ENCODE results near the gene UPP2.

The UPP2 gene

DNA sequence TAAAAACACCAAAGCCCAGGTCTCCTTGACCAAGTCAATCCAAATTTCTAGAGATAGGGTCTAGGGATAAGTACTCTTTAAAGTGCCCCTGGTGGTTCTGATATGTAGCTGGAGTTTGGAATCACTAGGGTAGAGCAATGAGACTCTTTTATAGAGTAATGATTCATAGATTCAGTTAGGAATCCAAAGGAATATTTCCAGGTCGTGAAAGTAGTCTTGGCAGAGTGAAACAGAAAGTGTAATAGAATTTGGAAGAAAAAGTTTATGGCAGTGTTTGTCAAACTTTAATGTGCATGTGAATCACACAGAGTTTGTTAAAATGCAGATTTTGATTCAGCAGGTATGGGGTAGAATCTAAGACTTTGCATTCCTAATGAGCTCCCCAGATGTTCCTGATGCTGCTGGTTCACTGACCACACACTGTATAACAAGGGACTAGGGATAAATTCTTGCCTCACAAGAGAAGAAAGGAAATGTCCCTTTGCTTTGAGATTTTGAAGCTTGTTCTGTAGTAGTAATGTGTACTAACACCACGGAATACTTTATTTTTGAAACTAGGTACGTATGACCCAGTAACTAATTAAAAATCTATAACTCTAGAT is 1.8 kb downstream of the UPP2 start:
- no peaks in the 10 kb centered on the region for H3K9me2 ChIP-seq (replicated peaks; ENCODE audit: insufficient read depth, low read length)
- H4K20me1 ChIP-seq (ENCODE audit: low read depth, low read length), result no peaks in the 10 kb centered on the region

DNA sequence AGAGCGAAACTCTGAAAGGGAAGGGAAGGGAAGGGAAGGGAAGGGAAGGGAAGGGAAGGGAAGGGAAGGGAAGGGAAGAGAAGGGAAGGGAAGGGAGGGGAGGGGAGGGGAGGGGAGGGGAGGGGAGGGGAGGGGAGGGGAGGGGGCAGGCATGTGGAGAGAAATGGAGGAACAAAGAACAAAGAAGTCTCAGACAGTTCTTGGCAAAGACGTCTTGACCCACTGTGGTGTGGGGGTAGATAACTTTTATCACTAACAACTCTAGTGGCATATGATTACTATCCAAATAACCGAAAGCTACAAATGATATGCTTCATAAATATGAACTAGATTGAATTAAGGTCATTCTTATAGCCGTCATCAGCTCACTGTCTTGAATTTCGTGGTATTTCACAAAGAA is 3.2 kb downstream of the UPP2 start:
- H3K9me3 ChIP-seq (ENCODE audit: insufficient read depth, low read length), result no peaks in the 10 kb centered on the region
- H3K27ac ChIP-seq (ENCODE audit: low read depth, low read length), result no peak overlapping the region
- no peaks in the 10 kb centered on the region for H4K20me1 ChIP-seq (ENCODE audit: low read depth, low read length)
- H3K9ac ChIP-seq (ENCODE audit: low read length), result no peak overlapping the region
- no peak for TF ChIP-seq EZH2phosphoT487 (conservative IDR thresholded peaks at IDR 0.05; ENCODE audit: low read length)
- TF ChIP-seq, protein P1, sequence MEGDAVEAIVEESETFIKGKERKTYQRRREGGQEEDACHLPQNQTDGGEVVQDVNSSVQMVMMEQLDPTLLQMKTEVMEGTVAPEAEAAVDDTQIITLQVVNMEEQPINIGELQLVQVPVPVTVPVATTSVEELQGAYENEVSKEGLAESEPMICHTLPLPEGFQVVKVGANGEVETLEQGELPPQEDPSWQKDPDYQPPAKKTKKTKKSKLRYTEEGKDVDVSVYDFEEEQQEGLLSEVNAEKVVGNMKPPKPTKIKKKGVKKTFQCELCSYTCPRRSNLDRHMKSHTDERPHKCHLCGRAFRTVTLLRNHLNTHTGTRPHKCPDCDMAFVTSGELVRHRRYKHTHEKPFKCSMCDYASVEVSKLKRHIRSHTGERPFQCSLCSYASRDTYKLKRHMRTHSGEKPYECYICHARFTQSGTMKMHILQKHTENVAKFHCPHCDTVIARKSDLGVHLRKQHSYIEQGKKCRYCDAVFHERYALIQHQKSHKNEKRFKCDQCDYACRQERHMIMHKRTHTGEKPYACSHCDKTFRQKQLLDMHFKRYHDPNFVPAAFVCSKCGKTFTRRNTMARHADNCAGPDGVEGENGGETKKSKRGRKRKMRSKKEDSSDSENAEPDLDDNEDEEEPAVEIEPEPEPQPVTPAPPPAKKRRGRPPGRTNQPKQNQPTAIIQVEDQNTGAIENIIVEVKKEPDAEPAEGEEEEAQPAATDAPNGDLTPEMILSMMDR (IDR thresholded peaks at IDR 0.05; ENCODE audit: insufficient read depth, low read length, poor library complexity, severe bottlenecking), result no peak
- no peak overlapping the region for H3K4me3 ChIP-seq (ENCODE audit: insufficient read depth, low read length, poor library complexity, severe bottlenecking)
- no peaks in the 10 kb centered on the region for H3K27me3 ChIP-seq (ENCODE audit: low read length)
- no peaks in the 10 kb centered on the region for H3F3A ChIP-seq (ENCODE audit: insufficient read depth)
- H3K36me3 ChIP-seq (ENCODE audit: low read length), result no peaks in the 10 kb centered on the region
- H3K4me2 ChIP-seq (ENCODE audit: low read depth, low read length, poor library complexity, severe bottlenecking), result no peak overlapping the region
- H2AFZ ChIP-seq (ENCODE audit: low read depth, low read length, severe bottlenecking), result no peak overlapping the region
- H3K79me2 ChIP-seq (ENCODE audit: insufficient read depth, low read length), result no peaks in the 10 kb centered on the region
- no peaks in the 10 kb centered on the region for H3K9me2 ChIP-seq (replicated peaks; ENCODE audit: insufficient read depth, low read length)

More for the DNA sequence above, 1.8 kb downstream of the UPP2 start:
- Histone ChIP-seq H3K36me3 (ENCODE audit: low read length) (no peaks in the 10 kb centered on the region), H3K9me3 (ENCODE audit: insufficient read depth, low read length) (no peaks in the 10 kb centered on the region), H3F3A (ENCODE audit: insufficient read depth) (no peaks in the 10 kb centered on the region), H3K4me3 (ENCODE audit: insufficient read depth, low read length, poor library complexity, severe bottlenecking) (no peak overlapping the region), H3K4me2 (ENCODE audit: low read depth, low read length, poor library complexity, severe bottlenecking) (no peak overlapping the region), H2AFZ (ENCODE audit: low read depth, low read length, severe bottlenecking) (no peak overlapping the region), H3K79me2 (ENCODE audit: insufficient read depth, low read length) (no peaks in the 10 kb centered on the region), H3K27ac (ENCODE audit: low read depth, low read length) (no peak overlapping the region), H3K27me3 (ENCODE audit: low read length) (no peaks in the 10 kb centered on the region), H3K9ac (ENCODE audit: low read length) (no peak overlapping the region)
- TF ChIP-seq, protein P1 (IDR thresholded peaks at IDR 0.05; ENCODE audit: insufficient read depth, low read length, poor library complexity, severe bottlenecking), result no peak
- no peak for TF ChIP-seq EZH2phosphoT487 (conservative IDR thresholded peaks at IDR 0.05; ENCODE audit: low read length)

DNA sequence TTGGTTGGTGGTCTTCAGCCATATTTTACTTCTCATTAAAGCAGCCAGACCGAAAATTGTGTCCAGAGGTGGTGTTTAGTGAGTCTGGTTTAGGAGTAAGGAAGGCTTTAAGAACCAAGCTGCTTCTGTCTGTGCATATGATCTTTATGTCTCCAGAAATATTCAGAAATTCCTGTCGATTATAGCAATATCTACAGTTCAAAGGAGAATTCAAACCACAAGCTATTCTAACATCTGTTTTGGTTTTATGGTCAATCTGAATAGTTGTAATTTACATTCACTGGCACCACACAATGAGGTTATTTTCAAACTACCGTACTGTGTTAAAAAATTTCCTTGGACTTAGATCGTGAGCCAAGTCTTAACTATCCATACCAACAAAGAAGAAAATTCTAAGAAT is 11.3 kb downstream of the UPP2 start:
- H3K4me3 ChIP-seq (ENCODE audit: insufficient read depth, low read length, poor library complexity, severe bottlenecking), result no peak overlapping the region
- no peak overlapping the region for H3K4me2 ChIP-seq (ENCODE audit: low read depth, low read length, poor library complexity, severe bottlenecking)
- H2AFZ ChIP-seq (ENCODE audit: low read depth, low read length, severe bottlenecking), result no peak overlapping the region
- no peaks in the 10 kb centered on the region for H3K79me2 ChIP-seq (ENCODE audit: insufficient read depth, low read length)
- no peaks in the 10 kb centered on the region for H3K9me2 ChIP-seq (replicated peaks; ENCODE audit: insufficient read depth, low read length)
- H3K9me3 ChIP-seq (ENCODE audit: insufficient read depth, low read length), result no peaks in the 10 kb centered on the region
- no peaks in the 10 kb centered on the region for H3K27me3 ChIP-seq (ENCODE audit: low read length)
- no peaks in the 10 kb centered on the region for H3K36me3 ChIP-seq (ENCODE audit: low read length)
- H4K20me1 ChIP-seq (ENCODE audit: low read depth, low read length), result no peaks in the 10 kb centered on the region
- no peaks in the 10 kb centered on the region for H3F3A ChIP-seq (ENCODE audit: insufficient read depth)
- H3K9ac ChIP-seq (ENCODE audit: low read length), result no peak overlapping the region
- H3K27ac ChIP-seq (ENCODE audit: low read depth, low read length), result no peak overlapping the region
- TF ChIP-seq EZH2phosphoT487 (conservative IDR thresholded peaks at IDR 0.05; ENCODE audit: low read length), result no peak
- TF ChIP-seq, protein P1 (IDR thresholded peaks at IDR 0.05; ENCODE audit: insufficient read depth, low read length, poor library complexity, severe bottlenecking), result no peak
